ENCODE results near the gene RABEPK. TPM values are rescaled to one million over a fixed set of nuclear protein-coding genes. Genes with fewer than 3 reads are reported as not detected.

The RABEPK gene
- 21.6 and 21.9 TPM in 2 replicates for polyA plus RNA-seq

DNA sequence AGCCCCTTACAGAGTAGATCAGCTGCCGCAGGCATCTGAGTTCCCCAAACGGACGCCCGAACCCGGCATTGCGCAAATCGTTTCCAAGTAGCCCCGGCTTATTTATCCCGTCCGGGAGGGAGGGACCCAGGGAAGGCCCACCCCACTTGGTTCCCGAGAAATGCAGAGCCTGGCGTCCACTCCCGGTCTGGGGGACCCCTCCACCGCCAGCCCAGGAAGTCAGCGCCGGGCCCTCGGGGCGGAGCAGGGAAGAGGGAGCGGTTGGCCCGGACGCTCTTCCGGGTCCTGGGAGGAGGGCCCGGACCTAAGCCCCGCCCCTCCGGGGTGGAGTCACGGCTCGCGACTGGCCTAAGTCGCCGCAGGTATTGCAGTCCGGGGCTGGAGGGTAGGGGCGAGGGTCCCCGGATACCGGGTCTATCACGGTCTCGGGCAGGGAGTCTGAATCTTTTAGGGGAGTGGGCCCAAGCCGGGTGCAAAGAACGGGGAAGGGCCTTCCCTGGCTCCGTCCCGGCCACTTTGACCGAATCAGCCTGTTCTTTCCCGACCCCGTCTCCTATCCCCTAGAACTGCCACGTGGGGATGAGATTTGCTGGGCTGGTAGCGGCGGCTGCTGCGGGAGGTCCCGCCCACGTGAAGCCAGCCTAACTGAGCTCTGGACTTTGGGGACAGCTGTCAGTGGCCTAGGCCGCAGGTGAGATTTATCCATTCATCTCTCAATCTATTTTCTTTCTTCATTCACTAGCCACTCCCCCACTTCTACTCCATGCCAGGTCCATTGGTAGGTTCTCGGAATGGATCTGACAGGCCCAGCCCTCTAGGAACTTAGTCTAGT lies at the start of gene RABEPK:
RABEPK (plus strand) TSS at position 327 of the 832 bp plus-strand sequence. CDS start 2,472 bp downstream, outside the sequence.

DNA sequence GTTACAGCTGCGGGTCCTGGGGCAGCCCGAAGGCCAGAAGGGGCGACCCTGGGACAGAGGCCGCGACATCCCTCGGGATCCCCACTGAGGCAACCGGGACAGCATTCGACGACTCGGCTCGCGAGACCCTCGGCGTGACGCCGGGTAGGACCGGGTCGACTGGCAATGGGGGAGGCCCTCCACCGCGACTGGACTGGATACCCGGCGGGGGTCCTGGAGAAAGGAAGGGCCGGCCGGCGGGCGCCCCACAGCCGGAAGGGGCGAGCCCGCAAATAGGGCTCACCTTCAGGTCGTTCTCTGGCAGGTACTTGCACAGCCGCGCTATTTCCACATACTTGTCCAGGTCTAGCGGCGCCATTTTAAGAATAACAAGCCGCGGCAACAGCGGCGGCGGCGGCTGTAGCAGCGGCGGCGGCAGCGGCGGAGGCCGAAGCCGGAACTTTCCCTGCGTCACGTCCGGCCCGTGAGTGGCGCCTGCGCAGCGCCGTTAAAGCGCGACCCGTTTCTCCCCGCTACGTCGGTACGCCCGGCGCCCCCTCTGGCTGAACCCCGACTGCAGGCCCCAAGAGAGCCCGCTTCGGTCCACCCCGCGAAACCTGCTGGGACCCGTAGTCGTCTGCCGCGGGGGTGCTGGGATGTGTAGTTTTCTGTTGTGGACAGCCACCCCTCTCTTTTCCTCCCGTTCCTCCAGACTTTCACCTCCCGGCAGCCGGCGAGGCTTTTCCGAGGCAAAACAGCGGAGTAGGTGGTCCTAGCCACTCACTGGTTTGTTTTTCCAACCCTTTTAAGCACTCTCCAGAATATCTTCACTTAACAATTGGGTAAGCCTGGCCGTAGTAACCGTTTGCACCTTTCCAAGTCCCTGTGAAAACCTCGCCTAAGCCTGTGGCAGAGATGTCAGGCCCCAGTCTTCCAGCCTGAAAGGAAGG lies 10.7 kb upstream of the RABEPK start, which contains the start of gene PPP6C:
PPP6C (minus strand) TSS at position 443 of the 929 bp plus-strand sequence; CDS start at position 358, 85 bp downstream.

GRCh38 chr9:125241000-125241862 lies 40.9 kb downstream of the RABEPK start, which contains the start of gene HSPA5:
Gene HSPA5 (minus strand): TSS chr9:125241343. CDS start chr9:125241126, 217 bp downstream.

GRCh38 chr9:125261501-125262293 lies 61.4 kb downstream of the RABEPK start, which contains the start of gene GAPVD1:
Gene GAPVD1 (plus strand): TSS chr9:125261826. CDS start chr9:125298922, 37,096 bp downstream.

Other genes starting within 250 kb of the RABEPK start
- gene SCAI, start 57.0 kb upstream of the RABEPK start, polyA plus RNA-seq: 6.9 and 9.5 TPM in 2 replicates
- 39.5 and 42.2 TPM in 2 replicates for gene PPP6C, start 10.7 kb upstream of the RABEPK start, polyA plus RNA-seq
- 280 and 295 TPM in 2 replicates for gene HSPA5, start 40.8 kb downstream of the RABEPK start, polyA plus RNA-seq
- gene GAPVD1, start 61.3 kb downstream of the RABEPK start, polyA plus RNA-seq: 18.3 and 25.3 TPM in 2 replicates

All from Purkinje cell (primary cell).